WI38 (cell line): ENCODE measurements around the gene FAS.
"Not testable (repeated sequence)": the region's sequence is repeated elsewhere in the genome, so short reads cannot be mapped to it uniquely, and the experiment has no call there.

Experiments used
- H3K4me3 ChIP-seq: 2 replicates; pipeline ENCODE4 v1.5.1; 2011; ENCODE audit warnings: low read depth, mild to moderate bottlenecking, control low read depth, low read length
- TF ChIP-seq, protein P1 (sequence below): IDR thresholded peaks from 2 replicates; pipeline ENCODE4 v1.5.1; 2012; ENCODE audit warnings: low read depth, mild to moderate bottlenecking, control low read depth, low read length

FAS gene

DNA sequence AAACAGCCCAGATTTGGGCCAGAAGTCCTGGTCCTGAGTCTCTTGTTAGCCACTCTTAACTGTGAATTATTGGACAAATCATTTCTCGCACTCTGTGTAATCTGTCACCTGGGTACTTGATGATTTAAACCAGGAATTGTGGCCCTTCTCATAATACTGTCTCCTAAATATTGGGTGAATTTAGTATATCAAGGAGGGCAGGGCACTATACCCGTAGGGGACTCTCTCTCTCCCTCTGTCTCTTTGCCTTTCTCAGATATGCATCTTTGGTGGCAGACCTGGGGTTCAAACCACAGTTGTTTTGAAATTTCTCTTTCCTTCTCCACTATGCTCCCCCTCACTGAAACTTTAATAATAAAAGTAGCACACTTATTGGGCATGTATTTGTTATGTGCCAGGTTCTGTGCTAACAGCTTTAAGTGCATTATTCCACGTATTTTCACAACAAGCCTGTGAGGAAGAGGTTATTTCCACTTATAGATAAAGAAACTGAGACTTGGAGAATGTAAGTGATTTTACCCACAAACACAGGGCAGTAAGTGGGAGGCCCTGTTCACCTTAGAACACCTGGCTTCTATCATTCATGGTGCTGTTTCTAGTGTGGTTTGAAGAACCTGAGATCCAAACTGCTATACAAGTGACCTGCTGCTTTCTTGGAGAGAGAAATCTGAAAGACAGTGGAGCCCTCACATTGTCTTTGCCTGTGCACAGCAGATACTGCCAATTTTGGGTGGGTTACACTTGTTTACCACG, 11.8 kb downstream of the FAS start:
- H3K4me3 ChIP-seq = no peak overlapping the region
- TF ChIP-seq, protein P1, sequence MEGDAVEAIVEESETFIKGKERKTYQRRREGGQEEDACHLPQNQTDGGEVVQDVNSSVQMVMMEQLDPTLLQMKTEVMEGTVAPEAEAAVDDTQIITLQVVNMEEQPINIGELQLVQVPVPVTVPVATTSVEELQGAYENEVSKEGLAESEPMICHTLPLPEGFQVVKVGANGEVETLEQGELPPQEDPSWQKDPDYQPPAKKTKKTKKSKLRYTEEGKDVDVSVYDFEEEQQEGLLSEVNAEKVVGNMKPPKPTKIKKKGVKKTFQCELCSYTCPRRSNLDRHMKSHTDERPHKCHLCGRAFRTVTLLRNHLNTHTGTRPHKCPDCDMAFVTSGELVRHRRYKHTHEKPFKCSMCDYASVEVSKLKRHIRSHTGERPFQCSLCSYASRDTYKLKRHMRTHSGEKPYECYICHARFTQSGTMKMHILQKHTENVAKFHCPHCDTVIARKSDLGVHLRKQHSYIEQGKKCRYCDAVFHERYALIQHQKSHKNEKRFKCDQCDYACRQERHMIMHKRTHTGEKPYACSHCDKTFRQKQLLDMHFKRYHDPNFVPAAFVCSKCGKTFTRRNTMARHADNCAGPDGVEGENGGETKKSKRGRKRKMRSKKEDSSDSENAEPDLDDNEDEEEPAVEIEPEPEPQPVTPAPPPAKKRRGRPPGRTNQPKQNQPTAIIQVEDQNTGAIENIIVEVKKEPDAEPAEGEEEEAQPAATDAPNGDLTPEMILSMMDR = no peak

DNA sequence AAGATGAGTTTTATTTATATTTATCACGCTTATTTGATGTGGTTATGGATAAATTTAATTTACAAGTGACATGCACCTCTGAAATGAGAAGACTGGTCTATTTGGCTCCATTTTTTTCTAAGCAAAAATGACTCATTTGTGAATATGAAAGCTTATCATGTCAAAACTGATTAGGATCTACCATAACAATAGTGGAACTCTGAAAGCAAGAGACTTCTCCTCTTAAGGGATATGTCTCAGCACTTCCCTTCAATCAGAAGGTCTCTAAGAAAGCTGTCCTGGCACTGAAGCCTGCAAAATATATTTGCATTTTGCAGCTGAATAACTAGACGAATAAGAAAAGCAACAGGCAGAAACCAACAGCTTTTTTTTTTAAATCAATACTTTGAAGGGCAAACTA, 12.7 kb downstream of the FAS start:
- no peak overlapping the region for H3K4me3 ChIP-seq
- TF ChIP-seq, protein P1 = no peak

DNA sequence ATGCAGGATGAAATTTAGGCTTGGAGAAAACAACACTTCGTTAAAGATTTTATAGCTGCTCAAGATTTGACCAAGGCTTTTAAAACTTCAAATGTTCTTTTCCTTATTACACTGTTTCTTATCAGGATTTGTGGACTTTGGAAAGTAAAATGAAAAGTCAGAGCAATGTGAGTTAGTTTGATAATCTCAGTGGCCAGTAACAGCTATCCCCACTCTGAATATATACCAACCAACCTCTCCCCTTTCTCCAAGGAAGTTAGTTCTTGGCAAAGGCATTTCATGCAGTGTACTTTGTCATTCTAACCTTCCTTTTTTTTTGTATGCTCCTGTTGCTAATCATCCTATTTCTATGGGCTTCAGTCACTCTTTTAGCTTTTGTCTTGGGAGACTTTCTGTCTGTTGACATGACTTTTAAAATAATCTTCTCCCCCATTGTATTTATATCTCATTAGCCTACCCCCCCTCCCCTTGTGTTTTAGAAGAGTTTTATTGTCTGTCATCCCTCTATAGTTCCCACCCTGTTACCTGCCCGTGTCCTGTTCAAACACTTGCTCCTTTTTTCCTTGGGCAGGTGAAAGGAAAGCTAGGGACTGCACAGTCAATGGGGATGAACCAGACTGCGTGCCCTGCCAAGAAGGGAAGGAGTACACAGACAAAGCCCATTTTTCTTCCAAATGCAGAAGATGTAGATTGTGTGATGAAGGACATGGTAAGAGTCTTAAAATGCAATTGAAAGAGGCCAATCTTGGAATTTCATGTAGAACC, 16.7 kb downstream of the FAS start:
- TF ChIP-seq, protein P1 = no peak
- no peak overlapping the region for H3K4me3 ChIP-seq

DNA sequence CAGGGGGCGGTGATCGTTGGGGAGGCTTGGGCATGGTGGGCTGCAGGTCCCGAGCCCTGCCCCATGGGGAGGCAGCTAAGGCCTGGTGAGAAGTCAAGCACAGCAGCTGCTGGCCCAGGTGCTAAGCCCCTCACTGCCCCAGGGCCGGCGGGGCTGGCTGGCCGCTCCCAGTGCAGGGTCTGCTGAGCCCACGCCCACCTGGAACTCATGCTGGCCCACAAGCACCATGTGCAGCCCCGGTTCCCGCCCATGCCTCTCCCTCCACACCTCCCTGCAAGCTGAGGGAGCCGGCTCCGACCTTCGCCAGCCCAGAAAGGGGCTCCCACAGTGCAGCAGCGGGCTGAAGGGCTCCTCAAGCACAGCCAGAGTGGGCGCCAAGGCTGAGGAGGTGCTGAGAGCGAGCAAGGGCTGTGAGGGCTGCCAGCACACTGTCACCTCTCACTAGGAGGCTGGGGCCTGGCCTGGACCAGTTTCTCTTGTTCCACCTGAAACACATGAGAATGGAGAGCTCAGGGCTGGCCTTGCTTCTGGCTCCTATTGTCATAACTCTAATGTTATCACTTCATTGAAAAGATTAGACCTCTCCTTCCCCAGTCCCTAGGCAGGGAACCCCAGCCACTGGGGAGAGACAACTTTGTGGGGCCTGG, 28.2 kb downstream of the FAS start:
- H3K4me3 ChIP-seq = not testable (repeated sequence)

DNA sequence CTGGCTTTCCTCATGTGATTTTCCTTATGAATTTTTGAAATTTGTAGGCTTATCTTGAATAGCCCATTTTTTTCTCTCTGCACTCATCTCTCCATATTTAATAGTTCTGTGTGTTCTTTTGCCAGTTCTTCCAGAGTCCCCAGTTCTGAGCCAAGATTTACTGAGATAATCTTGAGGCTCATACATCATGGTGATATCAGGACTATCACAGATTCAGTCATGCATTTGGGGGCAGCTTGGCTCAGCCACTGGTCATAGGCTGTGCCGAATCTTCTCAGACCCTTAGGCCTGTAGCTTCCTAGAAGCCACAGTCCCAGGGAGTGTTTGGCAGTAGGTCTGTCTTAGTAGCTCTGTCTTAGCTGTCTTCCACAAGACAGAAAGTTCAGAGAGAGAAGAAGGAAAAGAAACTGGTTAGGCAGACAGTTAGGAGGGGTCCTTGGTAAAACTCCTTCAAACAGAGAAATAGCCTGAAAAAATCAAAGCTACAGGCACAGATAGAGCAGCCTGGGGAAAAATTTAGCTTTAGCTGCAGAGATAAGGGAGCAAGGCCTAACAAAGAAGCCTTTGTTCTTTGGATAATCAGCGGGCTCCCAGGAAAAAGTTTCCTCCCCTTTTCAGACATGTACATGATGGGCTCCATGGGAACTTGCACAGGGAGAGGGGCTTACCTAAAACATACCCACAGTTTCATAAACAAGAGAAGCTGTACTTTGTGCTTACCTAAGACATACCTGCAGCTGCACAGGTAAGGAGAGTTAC, 29.1 kb downstream of the FAS start:
- TF ChIP-seq, protein P1 = no peak
- no peak overlapping the region for H3K4me3 ChIP-seq

DNA sequence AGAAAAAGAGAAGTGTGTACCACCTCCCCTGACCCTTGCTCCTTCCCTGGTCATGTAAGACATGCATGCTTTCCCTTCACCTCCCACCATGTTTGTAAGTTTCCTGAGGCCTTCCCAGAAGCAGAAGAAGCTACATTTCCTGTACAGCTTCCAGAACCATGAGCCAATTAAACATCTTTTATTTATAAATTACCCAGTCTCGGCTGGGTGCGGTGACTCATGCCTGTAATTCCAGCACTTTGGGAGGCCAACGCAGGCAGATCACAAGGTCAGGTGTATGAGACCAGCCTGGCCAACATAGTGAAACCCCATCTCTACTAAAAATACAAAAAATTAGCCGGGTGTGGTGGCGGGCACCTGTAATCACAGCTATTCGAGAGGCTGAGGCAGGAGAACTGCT, 30.9 kb downstream of the FAS start:
- not testable (repeated sequence) for H3K4me3 ChIP-seq

DNA sequence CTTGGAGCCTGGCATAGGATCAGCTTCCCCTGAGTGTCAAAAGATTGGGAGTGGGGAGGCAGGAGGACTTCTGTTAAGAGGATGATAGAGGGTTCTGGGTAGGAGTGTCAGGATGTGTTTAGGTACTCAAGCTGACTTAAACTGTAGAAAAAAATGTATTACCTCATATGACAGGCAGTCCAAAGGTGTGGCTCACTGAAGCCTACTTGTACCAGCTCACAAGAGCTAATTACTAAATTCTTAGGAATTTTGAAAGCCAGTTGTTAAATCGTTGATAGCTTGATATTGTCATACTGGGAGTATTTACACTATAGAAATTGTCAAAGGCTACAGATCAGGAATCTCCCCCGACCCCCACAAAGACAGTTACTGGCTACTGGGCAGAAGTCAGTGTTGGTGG, 32.1 kb downstream of the FAS start:
- no peak overlapping the region for H3K4me3 ChIP-seq
- TF ChIP-seq, protein P1 = no peak

DNA sequence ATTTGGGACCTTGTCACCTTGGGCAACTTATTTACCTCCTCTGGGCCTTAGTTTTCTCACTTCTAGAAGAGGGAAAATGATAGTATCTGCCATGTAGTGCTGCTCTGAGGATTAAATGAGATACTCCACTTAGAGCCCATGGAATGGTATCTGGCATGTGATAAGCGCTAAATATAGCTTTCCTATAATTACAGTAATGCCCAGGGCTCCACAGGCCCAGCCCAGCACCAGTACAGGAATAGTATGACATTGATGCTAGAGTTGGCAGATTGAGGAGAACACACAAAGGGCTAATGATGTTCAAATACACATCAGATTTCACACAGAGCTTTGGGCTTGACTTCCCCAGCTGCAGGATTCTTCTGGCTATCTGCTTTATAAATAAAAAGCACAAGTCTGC, 34.9 kb downstream of the FAS start:
- no peak overlapping the region for H3K4me3 ChIP-seq
- TF ChIP-seq, protein P1 = no peak
